ENCODE measurements around the gene B3GNT5. TPM values are rescaled to one million over a fixed set of nuclear protein-coding genes. Genes with fewer than 3 reads are reported as not detected.

Gene B3GNT5
- total and polyA plus RNA-seq, 12 donors, result 0.18 to 3.6 (median 2.6) TPM

- TF ChIP-seq CTCF (IDR thresholded peaks at IDR 0.05) (no peak), POLR2A (IDR thresholded peaks at IDR 0.05) (peak in 1 of 2 donors; percentile 44)
- H3K4me3 ChIP-seq, result peak overlapping the region in 3 of 4 donors; percentile 35 to 91 (median 74)
- no peaks in the 10 kb centered on the region for H3K9me3 ChIP-seq (replicated peaks in 1 of 3)
- intact Hi-C loops (cut with DNase I), result no loop called here
- WGBS, 4 donors, result 2 to 30% (median 5%) methylated on average over 3 to 111 of the region's 111 CpGs
- H3K36me3 ChIP-seq (replicated peaks in 1 of 2), result no peaks in the 10 kb centered on the region
- peak overlapping the region in 4 of 5 donors; percentile 62 to 89 (median 81) for H3K27ac ChIP-seq
- peak; percentile 61 to 83 (median 76) for DNase-seq
- no peaks in the 10 kb centered on the region for H3K27me3 ChIP-seq
- H3K4me1 ChIP-seq (replicated peaks in 1 of 2), result peaks cover 0 to 5% of the 10 kb centered on the region in 2 donors
Observed at GRCh38 chr3:183253528-183254486, 754 bp downstream of the B3GNT5 start.

GRCh38 chr3:183254487-183255347 is 1.7 kb downstream of the B3GNT5 start:
- H3K27me3 ChIP-seq, result no peaks in the 10 kb centered on the region
- H3K4me1 ChIP-seq (replicated peaks in 1 of 2), result peaks cover 0 to 5% of the 10 kb centered on the region in 2 donors
- peak overlapping the region in 2 of 4 donors; percentile 74 to 91 for H3K4me3 ChIP-seq
- intact Hi-C loops (cut with DNase I), result no loop called here
- no peaks in the 10 kb centered on the region for H3K9me3 ChIP-seq (replicated peaks in 1 of 3)
- 26 to 77% (median 51%) methylated on average over 17 to 49 of the region's 49 CpGs for WGBS, 4 donors
- no peak for DNase-seq
- TF ChIP-seq POLR2A (IDR thresholded peaks at IDR 0.05) (no peak), CTCF (IDR thresholded peaks at IDR 0.05) (no peak)
- peak overlapping the region in 4 of 5 donors; percentile 62 to 89 (median 81) for H3K27ac ChIP-seq
- no peaks in the 10 kb centered on the region for H3K36me3 ChIP-seq (replicated peaks in 1 of 2)

GRCh38 chr3:183255348-183255730 is 2.3 kb downstream of the B3GNT5 start:
- Histone ChIP-seq H3K9me3 (replicated peaks in 1 of 3) (no peaks in the 10 kb centered on the region), H3K36me3 (replicated peaks in 1 of 2) (no peaks in the 10 kb centered on the region), H3K27ac (peak overlapping the region in 1 of 5 donors; percentile 89), H3K27me3 (no peaks in the 10 kb centered on the region), H3K4me3 (peak overlapping the region in 1 of 4 donors; percentile 91), H3K4me1 (replicated peaks in 1 of 2) (peaks cover 0 to 5% of the 10 kb centered on the region in 2 donors)
- TF ChIP-seq POLR2A (IDR thresholded peaks at IDR 0.05), result no peak
- no peak for TF ChIP-seq CTCF (IDR thresholded peaks at IDR 0.05)
- intact Hi-C loops (cut with DNase I), result no loop called here
- 80 to 93% (median 83%) methylated on average over 4 of the region's 4 CpGs for WGBS, 4 donors
- no peak for DNase-seq

- intact Hi-C loops (cut with DNase I), result no loop called here
- Histone ChIP-seq H3K36me3 (replicated peaks in 1 of 2) (no peaks in the 10 kb centered on the region), H3K4me1 (replicated peaks in 1 of 2) (no peaks in the 10 kb centered on the region), H3K27me3 (no peaks in the 10 kb centered on the region), H3K27ac (peak overlapping the region in 1 of 5 donors; percentile 73), H3K9me3 (replicated peaks in 1 of 3) (no peaks in the 10 kb centered on the region), H3K4me3 (no peak overlapping the region)
- TF ChIP-seq POLR2A (IDR thresholded peaks at IDR 0.05), result no peak
- no peak for TF ChIP-seq CTCF (IDR thresholded peaks at IDR 0.05)
- 78 to 89% (median 85%) methylated on average over 3 of the region's 3 CpGs for WGBS, 4 donors
- no peak for DNase-seq
Observed at GRCh38 chr3:183259087-183259486, 6.0 kb downstream of the B3GNT5 start.

Measured in adrenal gland (tissue), 12 donors.